ENCODE results near the gene MSH3. TPM values are rescaled to one million over a fixed set of nuclear protein-coding genes. Genes with fewer than 3 reads are reported as not detected.
A peak's percentile ranks its signal among the peaks of the same experiment; 100 is the strongest.

Gene MSH3
- total RNA-seq, 1 donor from 2014 or later: 15.4 TPM

DNA sequence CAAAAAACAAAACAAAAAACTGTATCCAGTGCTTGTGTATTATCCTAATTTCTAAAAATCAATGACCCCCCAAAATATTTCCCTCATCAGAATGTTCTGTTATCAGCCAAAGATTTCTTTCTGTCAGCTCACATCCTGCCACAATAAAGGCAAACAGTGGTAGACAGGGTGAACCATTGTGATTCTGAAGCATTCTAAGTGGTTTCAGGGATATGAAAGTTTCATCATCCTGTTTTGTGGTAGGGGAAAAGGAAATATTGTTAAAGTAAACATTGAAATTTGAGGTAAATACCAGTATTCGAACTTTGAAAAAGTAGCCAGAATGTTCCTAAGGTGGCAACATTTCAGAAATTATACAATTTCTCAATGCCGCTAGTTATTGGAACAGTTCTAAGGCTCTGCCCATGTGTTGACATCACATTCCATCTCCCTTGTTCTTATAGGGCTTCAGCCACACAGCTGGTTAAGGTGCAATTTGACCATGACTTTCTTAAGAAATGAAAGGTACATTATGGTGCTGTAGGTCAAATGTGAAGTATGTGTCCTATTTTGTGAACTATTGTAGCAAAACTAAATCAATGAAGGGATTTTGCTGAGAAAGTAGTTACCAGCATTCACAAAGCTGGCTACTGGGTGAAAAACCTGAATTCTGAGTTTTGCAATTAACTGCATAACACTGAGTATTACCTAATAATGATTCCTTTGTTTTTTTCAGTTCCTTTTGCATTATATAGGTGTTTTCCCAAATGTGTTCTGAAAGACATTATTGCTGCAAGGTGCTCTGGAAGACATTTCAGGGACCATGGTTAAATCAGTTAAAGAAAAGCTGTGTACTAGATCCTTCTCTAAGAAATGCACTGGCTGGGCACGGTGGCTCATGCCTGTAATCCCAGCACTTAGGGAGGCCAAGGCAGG lies 198.1 kb downstream of the MSH3 start:
- Mint-ChIP-seq H3K27me3 (ENCODE audit: low read depth, unreplicated experiment) (no peaks in the 10 kb centered on the region), H3K36me3 (ENCODE audit: low read depth, unreplicated experiment) (peaks cover 38% of the 10 kb centered on the region), H3K4me1 (ENCODE audit: low read depth, unreplicated experiment) (peaks cover 6% of the 10 kb centered on the region), H3K9me3 (ENCODE audit: unreplicated experiment) (peaks cover 16% of the 10 kb centered on the region), H3K4me3 (ENCODE audit: unreplicated experiment) (no peak overlapping the region), H3K27ac (ENCODE audit: unreplicated experiment) (no peak overlapping the region)
- TF ChIP-seq EZH2 (IDR thresholded peaks at IDR 0.05; ENCODE audit: insufficient read depth, low read length): no peak
- TF ChIP-seq, protein P1, sequence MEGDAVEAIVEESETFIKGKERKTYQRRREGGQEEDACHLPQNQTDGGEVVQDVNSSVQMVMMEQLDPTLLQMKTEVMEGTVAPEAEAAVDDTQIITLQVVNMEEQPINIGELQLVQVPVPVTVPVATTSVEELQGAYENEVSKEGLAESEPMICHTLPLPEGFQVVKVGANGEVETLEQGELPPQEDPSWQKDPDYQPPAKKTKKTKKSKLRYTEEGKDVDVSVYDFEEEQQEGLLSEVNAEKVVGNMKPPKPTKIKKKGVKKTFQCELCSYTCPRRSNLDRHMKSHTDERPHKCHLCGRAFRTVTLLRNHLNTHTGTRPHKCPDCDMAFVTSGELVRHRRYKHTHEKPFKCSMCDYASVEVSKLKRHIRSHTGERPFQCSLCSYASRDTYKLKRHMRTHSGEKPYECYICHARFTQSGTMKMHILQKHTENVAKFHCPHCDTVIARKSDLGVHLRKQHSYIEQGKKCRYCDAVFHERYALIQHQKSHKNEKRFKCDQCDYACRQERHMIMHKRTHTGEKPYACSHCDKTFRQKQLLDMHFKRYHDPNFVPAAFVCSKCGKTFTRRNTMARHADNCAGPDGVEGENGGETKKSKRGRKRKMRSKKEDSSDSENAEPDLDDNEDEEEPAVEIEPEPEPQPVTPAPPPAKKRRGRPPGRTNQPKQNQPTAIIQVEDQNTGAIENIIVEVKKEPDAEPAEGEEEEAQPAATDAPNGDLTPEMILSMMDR (IDR thresholded peaks at IDR 0.05; ENCODE audit: insufficient read depth, low read depth, low read length): no peak
- Histone ChIP-seq H3K4me3 (ENCODE audit: insufficient read depth, low read depth, low read length) (no peak overlapping the region), H3K9ac (ENCODE audit: low read length) (no peak overlapping the region), H2AFZ (ENCODE audit: low read depth, low read length) (no peak overlapping the region), H3K79me2 (ENCODE audit: insufficient read depth, low read length) (no peaks in the 10 kb centered on the region), H3K27me3 (ENCODE audit: insufficient read depth, low read length) (no peaks in the 10 kb centered on the region), H3K4me2 (ENCODE audit: low read length) (no peak overlapping the region), H3K36me3 (ENCODE audit: insufficient read depth, low read length) (no peaks in the 10 kb centered on the region), H4K20me1 (ENCODE audit: insufficient read depth, low read length) (no peaks in the 10 kb centered on the region), H3K4me1 (ENCODE audit: insufficient read depth, low read length) (no peaks in the 10 kb centered on the region), H3K9me3 (ENCODE audit: insufficient read depth, low read depth, low read length) (no peaks in the 10 kb centered on the region), H3K27ac (ENCODE audit: low read depth, low read length) (no peak overlapping the region)
- FAIRE-seq: no peak
- peak; percentile 15 for DNase-seq (ENCODE audit: low read depth)

DNA sequence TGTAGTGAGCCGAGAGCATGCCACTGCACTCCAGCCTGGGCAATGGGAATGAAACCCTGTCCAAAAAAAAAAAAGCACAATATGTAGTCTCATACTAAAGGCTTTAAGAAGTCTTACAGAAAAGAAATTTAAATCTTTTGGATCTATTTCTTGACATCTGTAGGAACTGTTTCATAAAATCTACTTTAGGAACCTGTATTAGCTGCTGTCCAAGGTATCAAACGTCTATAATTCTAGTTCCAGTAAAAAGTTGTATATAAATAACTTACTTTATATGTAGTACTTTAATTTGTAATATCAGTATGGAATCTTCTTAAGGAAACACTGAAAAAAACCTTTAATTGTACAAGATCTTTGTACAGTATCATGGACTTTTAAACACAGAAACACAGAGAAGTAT lies 199.0 kb downstream of the MSH3 start:
- no peaks in the 10 kb centered on the region for H3K27me3 ChIP-seq (ENCODE audit: insufficient read depth, low read length)
- H3K36me3 ChIP-seq (ENCODE audit: insufficient read depth, low read length): no peaks in the 10 kb centered on the region
- no peak overlapping the region for H3K4me3 ChIP-seq (ENCODE audit: insufficient read depth, low read depth, low read length)
- H3K9me3 ChIP-seq (ENCODE audit: insufficient read depth, low read depth, low read length): no peaks in the 10 kb centered on the region
- no peaks in the 10 kb centered on the region for H3K4me1 ChIP-seq (ENCODE audit: insufficient read depth, low read length)
- no peak for FAIRE-seq
- peaks cover 14% of the 10 kb centered on the region for H3K9me3 Mint-ChIP-seq (ENCODE audit: unreplicated experiment)
- no peak overlapping the region for H2AFZ ChIP-seq (ENCODE audit: low read depth, low read length)
- H3K9ac ChIP-seq (ENCODE audit: low read length): no peak overlapping the region
- no peaks in the 10 kb centered on the region for H3K79me2 ChIP-seq (ENCODE audit: insufficient read depth, low read length)
- H3K27ac Mint-ChIP-seq (ENCODE audit: unreplicated experiment): no peak overlapping the region
- no peak overlapping the region for H3K4me2 ChIP-seq (ENCODE audit: low read length)
- H3K27me3 Mint-ChIP-seq (ENCODE audit: low read depth, unreplicated experiment): no peaks in the 10 kb centered on the region
- no peak for DNase-seq (ENCODE audit: low read depth)
- peaks cover 36% of the 10 kb centered on the region for H3K36me3 Mint-ChIP-seq (ENCODE audit: low read depth, unreplicated experiment)
- peaks cover 6% of the 10 kb centered on the region for H3K4me1 Mint-ChIP-seq (ENCODE audit: low read depth, unreplicated experiment)
- H3K4me3 Mint-ChIP-seq (ENCODE audit: unreplicated experiment): no peak overlapping the region
- no peak overlapping the region for H3K27ac ChIP-seq (ENCODE audit: low read depth, low read length)
- no peak for TF ChIP-seq EZH2 (IDR thresholded peaks at IDR 0.05; ENCODE audit: insufficient read depth, low read length)
- TF ChIP-seq, protein P1 (IDR thresholded peaks at IDR 0.05; ENCODE audit: insufficient read depth, low read depth, low read length): no peak
- no peaks in the 10 kb centered on the region for H4K20me1 ChIP-seq (ENCODE audit: insufficient read depth, low read length)

DNA sequence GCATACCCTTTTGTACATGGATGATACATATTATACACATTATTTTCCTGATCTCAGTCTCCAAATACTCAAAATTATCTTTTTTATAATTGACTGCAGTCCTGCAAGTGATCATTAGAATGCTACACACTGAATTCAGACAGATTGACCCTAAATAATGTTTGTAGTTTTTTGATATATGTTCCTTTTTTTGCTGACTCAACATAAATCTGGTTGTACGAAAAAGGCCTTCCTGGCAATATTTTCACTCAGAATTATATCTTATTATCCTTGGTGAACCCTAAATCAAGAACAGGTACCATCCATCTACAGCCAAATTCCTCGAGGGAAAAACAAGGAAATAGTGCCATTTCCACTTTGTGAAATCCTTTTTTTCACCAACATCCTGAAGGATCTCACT lies 200.1 kb downstream of the MSH3 start:
- Mint-ChIP-seq H3K9me3 (ENCODE audit: unreplicated experiment) (peaks cover 13% of the 10 kb centered on the region), H3K36me3 (ENCODE audit: low read depth, unreplicated experiment) (peaks cover 26% of the 10 kb centered on the region), H3K27me3 (ENCODE audit: low read depth, unreplicated experiment) (no peaks in the 10 kb centered on the region), H3K4me1 (ENCODE audit: low read depth, unreplicated experiment) (peaks cover 7% of the 10 kb centered on the region), H3K4me3 (ENCODE audit: unreplicated experiment) (no peak overlapping the region), H3K27ac (ENCODE audit: unreplicated experiment) (no peak overlapping the region)
- no peak for DNase-seq (ENCODE audit: low read depth)
- Histone ChIP-seq H3K79me2 (ENCODE audit: insufficient read depth, low read length) (no peaks in the 10 kb centered on the region), H3K4me1 (ENCODE audit: insufficient read depth, low read length) (no peaks in the 10 kb centered on the region), H3K36me3 (ENCODE audit: insufficient read depth, low read length) (no peaks in the 10 kb centered on the region), H4K20me1 (ENCODE audit: insufficient read depth, low read length) (no peaks in the 10 kb centered on the region), H3K4me2 (ENCODE audit: low read length) (no peak overlapping the region), H3K27ac (ENCODE audit: low read depth, low read length) (no peak overlapping the region), H3K27me3 (ENCODE audit: insufficient read depth, low read length) (no peaks in the 10 kb centered on the region), H3K9me3 (ENCODE audit: insufficient read depth, low read depth, low read length) (no peaks in the 10 kb centered on the region), H2AFZ (ENCODE audit: low read depth, low read length) (no peak overlapping the region), H3K4me3 (ENCODE audit: insufficient read depth, low read depth, low read length) (no peak overlapping the region), H3K9ac (ENCODE audit: low read length) (no peak overlapping the region)
- TF ChIP-seq, protein P1 (IDR thresholded peaks at IDR 0.05; ENCODE audit: insufficient read depth, low read depth, low read length): no peak
- TF ChIP-seq EZH2 (IDR thresholded peaks at IDR 0.05; ENCODE audit: insufficient read depth, low read length): no peak
- FAIRE-seq: no peak
